Fibroblast of skin of left biceps (primary cell): ENCODE data around the gene POT1.
"Not testable (repeated sequence)": the region's sequence is repeated elsewhere in the genome, so short reads cannot be mapped to it uniquely, and the experiment has no call there.

Experiments used
- DNase-seq, 2 experiments: peaks; one replicate each; pipeline ENCODE4 v3.0.0-alpha.2; 2013; ENCODE audit warnings: low read depth in 2 of 2

POT1 gene, protein sequence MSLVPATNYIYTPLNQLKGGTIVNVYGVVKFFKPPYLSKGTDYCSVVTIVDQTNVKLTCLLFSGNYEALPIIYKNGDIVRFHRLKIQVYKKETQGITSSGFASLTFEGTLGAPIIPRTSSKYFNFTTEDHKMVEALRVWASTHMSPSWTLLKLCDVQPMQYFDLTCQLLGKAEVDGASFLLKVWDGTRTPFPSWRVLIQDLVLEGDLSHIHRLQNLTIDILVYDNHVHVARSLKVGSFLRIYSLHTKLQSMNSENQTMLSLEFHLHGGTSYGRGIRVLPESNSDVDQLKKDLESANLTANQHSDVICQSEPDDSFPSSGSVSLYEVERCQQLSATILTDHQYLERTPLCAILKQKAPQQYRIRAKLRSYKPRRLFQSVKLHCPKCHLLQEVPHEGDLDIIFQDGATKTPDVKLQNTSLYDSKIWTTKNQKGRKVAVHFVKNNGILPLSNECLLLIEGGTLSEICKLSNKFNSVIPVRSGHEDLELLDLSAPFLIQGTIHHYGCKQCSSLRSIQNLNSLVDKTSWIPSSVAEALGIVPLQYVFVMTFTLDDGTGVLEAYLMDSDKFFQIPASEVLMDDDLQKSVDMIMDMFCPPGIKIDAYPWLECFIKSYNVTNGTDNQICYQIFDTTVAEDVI

GRCh38 chr7:124929467-124930172, at the start of gene POT1:
TSS of gene POT1 (minus strand) at chr7:124929825. CDS start at chr7:124897173, 32,652 bp downstream.
- DNase-seq, result peak; percentile 99

GRCh38 chr7:124975131-124975530, 45.5 kb upstream of the POT1 start:
- DNase-seq, result not testable (repeated sequence)

GRCh38 chr7:124965553-124965952, 35.9 kb upstream of the POT1 start:
- no peak for DNase-seq

DNA sequence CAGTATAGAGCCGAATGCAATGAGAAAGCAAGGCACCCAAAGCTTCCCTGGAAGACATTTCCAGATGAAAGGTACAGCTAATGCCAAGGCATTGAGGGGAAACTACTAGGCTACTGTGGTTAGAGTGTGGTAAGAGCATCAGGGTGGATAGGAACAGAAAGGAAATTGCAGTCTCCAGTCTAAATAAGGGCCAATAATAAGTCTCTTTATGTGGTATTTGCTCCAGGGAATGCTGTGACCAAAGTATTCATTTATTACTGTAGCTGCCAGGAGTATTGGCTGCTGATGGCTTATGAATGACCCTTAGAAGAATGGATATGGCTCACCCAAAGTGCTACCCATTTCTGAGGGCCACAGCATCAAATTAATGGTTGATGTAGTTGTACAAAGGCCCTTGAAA, 30.1 kb upstream of the POT1 start:
- no peak for DNase-seq

GRCh38 chr7:124957952-124958351, 28.3 kb upstream of the POT1 start:
- not testable (repeated sequence) for DNase-seq

DNA sequence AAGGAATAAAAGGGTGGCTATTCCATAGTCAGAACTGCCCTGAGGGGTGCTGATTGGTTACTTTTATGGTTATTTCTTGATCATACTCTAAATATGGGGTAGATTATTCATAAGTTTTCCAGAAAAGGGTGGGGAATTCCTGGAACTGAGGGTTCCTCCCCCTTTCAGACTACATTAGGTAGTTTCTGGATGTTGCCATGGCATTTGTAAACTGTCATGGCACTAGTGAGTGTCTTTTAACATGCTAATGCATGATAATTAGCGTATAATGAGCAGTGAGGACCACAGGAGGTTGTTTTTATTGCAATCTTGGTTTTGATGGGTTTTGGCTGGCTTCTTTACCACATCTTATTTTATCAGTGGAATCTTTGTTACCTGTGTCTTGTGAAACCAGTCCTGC, 26.5 kb upstream of the POT1 start:
- DNase-seq, result no peak

GRCh38 chr7:124954790-124955189, 25.2 kb upstream of the POT1 start:
- no peak for DNase-seq

GRCh38 chr7:124945680-124946079, 16.1 kb upstream of the POT1 start:
- DNase-seq, result no peak

DNA sequence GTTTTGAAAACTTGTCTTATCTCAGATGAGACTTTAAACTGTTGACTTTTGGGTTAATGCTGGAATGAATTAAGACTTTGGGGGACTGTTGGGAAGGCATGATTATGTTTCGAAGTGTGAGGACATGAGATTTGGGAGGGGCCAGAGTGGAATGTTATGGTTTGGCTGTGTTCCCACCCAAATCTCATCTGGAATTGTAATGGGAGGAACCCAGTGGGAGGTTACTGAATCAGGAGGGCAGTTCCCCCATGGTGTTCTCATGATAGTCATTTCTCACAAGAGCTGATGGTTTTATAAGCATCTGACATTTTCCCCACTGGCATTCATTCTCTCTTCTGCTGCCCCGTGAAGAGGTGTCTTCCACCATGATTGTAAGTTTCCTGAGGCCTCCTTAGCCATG, 13.8 kb upstream of the POT1 start:
- no peak for DNase-seq

GRCh38 chr7:124942399-124942798, 12.8 kb upstream of the POT1 start:
- DNase-seq, result no peak

DNA sequence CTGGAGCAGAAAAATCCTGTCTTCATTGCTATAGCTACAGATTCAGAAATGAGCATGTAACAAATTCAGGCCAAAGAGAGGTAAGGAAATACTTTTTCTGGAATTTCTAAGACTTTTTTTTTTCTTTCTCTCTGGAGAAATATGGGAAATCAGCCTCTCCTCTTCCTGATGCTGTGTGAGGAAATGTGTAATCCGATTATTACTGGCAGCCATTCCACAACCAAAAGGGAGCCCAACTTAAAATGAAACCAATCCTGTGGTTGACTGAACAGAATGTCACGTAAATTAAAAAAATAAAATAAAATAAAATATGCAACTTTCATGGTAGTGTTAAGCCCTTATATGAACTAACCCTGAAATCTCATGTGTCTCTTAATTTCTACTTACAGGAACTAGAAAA, 10.7 kb upstream of the POT1 start:
- no peak for DNase-seq

- no peak for DNase-seq
Observed at GRCh38 chr7:124938128-124938527, 8.5 kb upstream of the POT1 start.

GRCh38 chr7:124937076-124937475, 7.5 kb upstream of the POT1 start:
- DNase-seq, result no peak

DNA sequence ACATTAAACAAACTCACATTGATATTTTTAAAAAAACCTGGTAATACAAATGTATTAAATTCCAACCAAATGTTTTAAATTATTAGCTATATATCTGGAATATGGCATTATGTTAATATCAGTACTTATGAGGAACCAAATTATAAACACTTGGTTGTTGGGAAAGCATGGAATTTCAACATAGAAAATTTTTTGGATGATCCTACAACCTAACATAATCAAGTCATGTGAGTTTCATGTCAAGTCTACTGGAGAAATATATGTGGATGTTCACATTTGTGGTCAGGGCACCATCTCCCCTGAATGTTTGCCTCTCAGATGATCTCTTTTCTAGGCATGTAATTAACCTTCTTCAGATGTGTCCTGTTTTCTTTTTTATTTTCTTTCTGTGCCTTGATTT, 5.2 kb upstream of the POT1 start:
- DNase-seq, result no peak

GRCh38 chr7:124930655-124931597, 1.3 kb upstream of the POT1 start:
- DNase-seq, result no peak

DNA sequence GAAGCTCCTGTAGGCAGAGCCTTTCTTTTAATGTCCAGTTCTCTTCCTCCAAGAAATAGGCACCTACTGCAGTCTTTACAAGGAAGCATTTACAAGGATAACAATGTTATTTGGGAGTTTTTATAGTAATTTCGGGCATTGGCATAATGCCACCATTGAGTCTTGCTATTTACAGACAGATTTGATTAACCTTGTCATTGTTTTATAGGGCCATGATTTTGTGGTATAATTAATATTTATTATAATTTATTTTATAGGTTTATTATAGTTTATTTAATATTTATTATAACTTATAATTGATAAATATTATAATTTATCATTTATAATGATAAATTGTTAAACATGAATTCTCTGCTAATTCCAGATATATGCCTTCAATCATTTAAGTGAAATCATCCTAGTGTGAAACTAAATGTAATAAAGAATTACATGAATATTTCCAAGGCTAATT, 573 bp upstream of the POT1 start:
- DNase-seq, result no peak

GRCh38 chr7:124924906-124925305, 4.7 kb downstream of the POT1 start:
- DNase-seq, result no peak

- no peak for DNase-seq
Observed at GRCh38 chr7:124922200-124922599, 7.4 kb downstream of the POT1 start.

GRCh38 chr7:124919841-124920240, 9.8 kb downstream of the POT1 start:
- DNase-seq, result no peak

GRCh38 chr7:124918662-124919061, 11.0 kb downstream of the POT1 start:
- DNase-seq, result no peak

DNA sequence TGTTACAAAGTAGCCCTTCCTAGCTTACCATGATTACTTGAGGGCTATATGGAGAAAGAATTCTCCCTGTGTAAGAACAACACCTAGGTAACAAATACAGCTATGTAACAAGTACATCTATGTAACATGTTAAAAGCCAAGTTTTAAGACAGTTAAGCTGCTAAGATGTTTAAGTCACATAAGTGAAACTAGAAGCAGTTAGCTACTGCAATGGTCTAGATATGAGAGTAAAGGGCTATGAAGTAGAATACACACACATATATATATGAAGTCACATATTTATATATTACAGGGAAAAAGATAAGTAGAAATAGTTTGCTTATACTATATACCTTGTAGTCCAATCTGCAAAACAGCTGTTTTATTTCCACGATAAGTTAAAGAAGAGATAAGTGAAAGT, 14.4 kb downstream of the POT1 start:
- no peak for DNase-seq

DNA sequence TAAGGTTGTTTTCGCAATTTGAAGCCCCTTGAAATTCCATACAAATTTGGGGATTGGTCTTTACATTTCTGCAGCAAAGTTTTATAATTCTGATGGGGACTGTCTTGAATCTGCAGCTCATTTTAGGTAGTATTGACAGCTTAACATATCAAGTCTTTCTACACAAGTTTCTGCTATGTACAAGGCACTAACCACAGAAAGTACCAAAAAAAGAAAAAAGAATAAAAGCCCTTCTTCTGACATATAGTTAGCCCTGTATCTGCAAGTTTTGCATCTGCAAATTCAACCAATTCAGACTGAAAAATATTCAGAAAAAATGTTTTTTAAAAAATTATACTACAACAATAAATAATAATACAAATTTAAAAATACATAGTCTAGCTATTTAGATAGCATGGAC, 15.3 kb downstream of the POT1 start:
- DNase-seq, result no peak
